ENCODE data around the gene TSPAN18.

TSPAN18 gene

GRCh38 chr11:44959064-44959463 lies 232.3 kb downstream of the TSPAN18 start:
- no peak for DNase-seq (ENCODE audit: low read depth)

GRCh38 chr11:44960200-44960845 lies 233.6 kb downstream of the TSPAN18 start:
- no peak for DNase-seq (ENCODE audit: low read depth)

- no peak for DNase-seq (ENCODE audit: low read depth)
These were observed 235.7 kb downstream of the TSPAN18 start for GRCh38 chr11:44962464-44962863.

- DNase-seq (ENCODE audit: low read depth), result no peak
These were observed 236.4 kb downstream of the TSPAN18 start for GRCh38 chr11:44963136-44963535.

- no peak for DNase-seq (ENCODE audit: low read depth)
These were observed 237.2 kb downstream of the TSPAN18 start for GRCh38 chr11:44963948-44964347.

- DNase-seq (ENCODE audit: low read depth), result no peak
These were observed 237.9 kb downstream of the TSPAN18 start for GRCh38 chr11:44964526-44965209.

- DNase-seq (ENCODE audit: low read depth), result no peak
These were observed 239.9 kb downstream of the TSPAN18 start for GRCh38 chr11:44966694-44967093.

GRCh38 chr11:44967930-44968496 lies 241.3 kb downstream of the TSPAN18 start:
- no peak for DNase-seq (ENCODE audit: low read depth)

- DNase-seq (ENCODE audit: low read depth), result no peak
These were observed 241.7 kb downstream of the TSPAN18 start for GRCh38 chr11:44968510-44968909.

- DNase-seq (ENCODE audit: low read depth), result no peak
These were observed 243.0 kb downstream of the TSPAN18 start for GRCh38 chr11:44969651-44970252.

- no peak for DNase-seq (ENCODE audit: low read depth)
These were observed 243.5 kb downstream of the TSPAN18 start for GRCh38 chr11:44970293-44970692.

- DNase-seq (ENCODE audit: low read depth), result no peak
These were observed 244.4 kb downstream of the TSPAN18 start for GRCh38 chr11:44971185-44971584.

- DNase-seq (ENCODE audit: low read depth), result no peak
These were observed 246.1 kb downstream of the TSPAN18 start for GRCh38 chr11:44972746-44973435.

- DNase-seq (ENCODE audit: low read depth), result no peak
These were observed 247.1 kb downstream of the TSPAN18 start for GRCh38 chr11:44973632-44974401.

- no peak for DNase-seq (ENCODE audit: low read depth)
These were observed 247.7 kb downstream of the TSPAN18 start for GRCh38 chr11:44974402-44975000.

- no peak for DNase-seq (ENCODE audit: low read depth)
These were observed 249.8 kb downstream of the TSPAN18 start for GRCh38 chr11:44976576-44976975.

GRCh38 chr11:44977493-44977984 lies 250.8 kb downstream of the TSPAN18 start:
- no peak for DNase-seq (ENCODE audit: low read depth)

- DNase-seq (ENCODE audit: low read depth), result no peak
These were observed 251.7 kb downstream of the TSPAN18 start for GRCh38 chr11:44978274-44978960.

GRCh38 chr11:44978961-44979331 lies 252.2 kb downstream of the TSPAN18 start:
- no peak for DNase-seq (ENCODE audit: low read depth)
